HG03135 (cell line): ENCODE data around the gene IGF2BP3.
A peak's percentile ranks its signal among the peaks of the same experiment; 100 is the strongest.
"Not testable (repeated sequence)": the region's sequence is repeated elsewhere in the genome, so short reads cannot be mapped to it uniquely, and the experiment has no call there.

Experiments
- ATAC-seq: cut with Tn5 transposase; IDR thresholded peaks from one replicate; pipeline ENCODE4 v1.9.1; 2021; ENCODE audit warnings: mild to moderate bottlenecking, moderate library complexity; ENCODE audit not compliant: unreplicated experiment

Gene IGF2BP3

DNA sequence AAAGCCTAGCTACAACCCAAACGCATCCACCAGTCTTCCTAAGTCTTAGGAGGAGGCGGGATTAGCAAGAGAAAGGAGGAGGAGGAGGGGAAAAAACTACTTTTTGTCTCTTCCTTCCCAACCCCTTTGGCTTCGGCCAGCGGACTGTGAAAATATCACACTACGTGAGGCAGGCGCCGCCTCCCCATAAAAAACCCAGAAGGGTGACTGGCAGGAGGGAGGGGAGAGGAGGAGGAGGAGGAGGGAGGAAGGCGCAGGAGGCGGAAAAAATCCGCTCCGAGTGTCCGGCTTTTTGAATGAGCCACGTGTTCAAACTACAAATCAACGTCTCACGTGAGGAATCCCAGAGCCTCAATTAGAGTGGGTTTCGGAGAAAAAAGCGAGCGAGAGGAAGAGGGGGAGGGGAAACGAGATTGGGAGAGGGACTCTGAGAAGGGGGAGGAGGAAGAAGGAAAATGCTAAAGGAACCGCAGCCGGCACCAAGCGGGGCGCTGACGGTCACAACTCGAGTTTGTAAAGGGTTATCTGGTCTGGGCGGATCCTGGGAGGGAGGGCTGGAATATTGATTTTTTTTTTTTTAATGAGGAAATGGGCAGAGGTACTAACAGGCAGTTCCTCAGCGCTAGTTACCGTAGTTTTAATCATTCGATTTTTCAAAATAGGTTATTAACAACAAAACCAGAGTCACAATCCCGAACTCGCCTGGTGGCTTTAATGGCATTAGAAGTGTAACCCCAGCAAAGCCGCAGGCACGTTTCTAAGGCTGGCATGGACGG, at the start of gene IGF2BP3:
Gene IGF2BP3 (minus strand): TSS at position 162 of the 776 bp plus-strand sequence. CDS start 381 bp downstream, outside the sequence.
- ATAC-seq, result no peak

DNA sequence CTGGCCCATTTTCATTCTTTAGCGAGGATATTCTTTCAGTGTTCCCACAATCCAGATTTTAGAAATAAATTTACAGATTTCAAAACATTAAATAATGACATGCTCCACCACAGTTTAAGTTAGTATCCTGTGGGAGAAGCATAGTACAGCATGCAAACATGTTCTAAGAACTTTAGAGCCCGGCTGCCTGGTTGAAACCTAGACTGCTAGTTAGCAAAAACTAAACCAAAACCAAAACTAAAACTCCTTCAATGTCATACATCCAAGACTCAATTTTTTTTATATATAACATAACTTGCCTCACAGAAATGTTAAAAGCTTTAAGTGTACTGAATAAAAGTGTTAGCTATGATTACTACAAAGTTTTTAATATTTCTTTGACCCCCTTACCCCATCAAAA, 44.5 kb upstream of the IGF2BP3 start:
- ATAC-seq, result peak; percentile 70

DNA sequence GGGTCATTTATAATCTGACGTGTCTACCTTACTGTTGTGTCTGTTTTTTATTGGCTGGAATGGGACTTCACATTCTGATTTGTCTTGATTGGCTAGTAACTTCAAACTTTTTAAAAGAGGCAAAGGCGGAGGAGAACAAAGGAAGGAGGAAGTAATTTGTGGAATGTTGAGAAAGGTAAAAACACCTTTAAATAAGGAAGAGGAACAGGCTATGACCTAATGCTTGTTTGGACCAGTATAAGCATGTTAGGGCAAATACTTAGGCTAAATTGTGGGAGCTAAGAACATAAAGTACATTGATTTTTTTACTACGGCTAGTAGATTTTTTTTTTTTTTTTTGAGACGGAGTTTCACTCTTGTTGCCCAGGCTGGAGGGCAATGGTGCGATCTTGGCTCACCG, 43.5 kb upstream of the IGF2BP3 start:
- ATAC-seq, result not testable (repeated sequence)

DNA sequence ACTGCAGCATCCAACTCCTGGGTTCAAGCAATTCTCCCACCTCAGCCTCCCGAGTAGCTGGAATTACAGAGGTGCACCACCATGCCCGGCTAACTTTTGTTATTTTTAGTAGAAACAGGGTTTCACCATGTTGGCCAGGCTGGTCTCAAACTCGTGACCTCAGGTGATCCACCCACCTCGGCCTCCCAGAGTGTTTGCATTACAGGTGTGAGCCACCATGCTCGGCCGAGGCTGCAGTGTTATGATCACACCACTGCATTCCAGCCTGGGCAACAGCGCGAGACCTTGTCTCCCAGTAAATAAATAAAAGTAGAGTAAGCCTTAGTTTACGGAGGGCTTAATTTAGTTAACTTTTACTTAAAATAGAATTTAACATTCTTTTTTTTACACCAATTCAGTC, 23.7 kb upstream of the IGF2BP3 start:
- ATAC-seq, result no peak

DNA sequence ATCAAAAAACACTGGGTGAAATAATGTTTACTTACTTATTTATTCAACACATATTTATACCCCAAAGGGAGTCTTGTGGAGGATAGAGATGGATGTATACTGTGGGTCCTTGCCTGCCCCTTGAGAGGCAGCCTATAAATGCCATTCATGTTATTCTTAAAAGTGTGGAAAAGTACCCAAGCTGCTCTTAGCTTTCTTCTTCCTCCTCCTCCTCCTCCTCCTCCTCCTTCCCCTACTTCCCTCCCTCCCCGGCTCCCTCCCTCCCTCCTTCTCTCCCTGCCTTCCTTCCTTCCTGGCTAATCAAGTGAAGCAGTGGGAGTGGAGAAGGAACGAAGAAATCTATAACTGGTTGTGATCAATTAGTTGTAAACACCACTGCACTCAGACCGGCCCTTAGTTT, 21.2 kb upstream of the IGF2BP3 start:
- no peak for ATAC-seq

DNA sequence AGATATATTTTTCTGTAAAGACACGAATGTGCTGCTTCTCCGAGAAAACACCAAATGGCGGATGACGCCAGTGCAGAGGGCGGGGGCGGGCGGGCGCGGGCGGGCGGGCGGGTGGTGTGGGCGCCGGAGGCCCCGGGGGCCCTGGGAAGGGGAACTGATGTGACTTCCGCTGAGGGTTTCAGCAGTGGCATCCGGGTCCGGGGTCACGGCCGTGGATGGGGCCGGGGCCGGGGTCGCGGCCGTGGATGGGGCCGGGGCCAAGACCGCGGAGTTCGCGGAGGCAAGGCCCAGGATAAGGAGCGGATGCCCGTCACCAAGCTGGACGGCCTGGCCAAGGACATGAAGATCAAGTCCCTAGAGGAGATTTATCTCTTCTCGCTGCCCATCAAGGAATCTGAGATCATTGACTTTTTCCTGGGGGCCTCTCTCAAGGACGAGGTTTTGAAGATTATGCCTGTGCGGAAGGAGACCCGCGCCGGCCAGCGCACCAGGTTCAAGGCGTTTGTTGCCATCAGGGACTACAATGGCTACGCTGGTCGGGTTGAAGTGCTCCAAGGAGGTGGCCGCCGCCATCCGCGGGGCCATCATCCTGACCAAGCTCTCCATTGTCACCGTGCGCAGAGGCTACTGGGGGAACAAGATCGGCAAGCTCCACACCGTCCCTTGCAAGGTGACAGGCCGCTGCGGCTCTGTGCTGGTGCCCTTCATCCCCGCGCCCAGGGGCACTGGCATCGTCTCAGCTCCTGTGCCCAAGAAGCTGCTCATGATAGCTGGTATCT, 20.3 kb upstream of the IGF2BP3 start:
- ATAC-seq, result peak; percentile 73

DNA sequence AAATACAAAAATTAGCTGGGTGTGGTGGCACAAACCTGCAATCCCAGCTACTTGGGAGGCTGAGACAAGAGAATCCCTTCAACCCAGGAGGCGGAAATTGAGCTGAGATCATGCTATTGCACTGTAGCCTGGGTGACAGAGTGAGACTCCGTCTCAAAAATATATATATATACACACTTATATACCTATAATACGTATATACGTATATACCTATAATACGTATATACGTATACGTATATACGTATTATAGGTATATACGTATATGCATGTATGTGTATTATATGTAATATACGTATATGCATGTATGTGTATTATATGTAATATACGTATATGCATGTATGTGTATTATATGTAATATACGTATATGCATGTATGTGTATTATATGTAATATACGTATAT, 18.4 kb upstream of the IGF2BP3 start:
- ATAC-seq, result not testable (repeated sequence)

DNA sequence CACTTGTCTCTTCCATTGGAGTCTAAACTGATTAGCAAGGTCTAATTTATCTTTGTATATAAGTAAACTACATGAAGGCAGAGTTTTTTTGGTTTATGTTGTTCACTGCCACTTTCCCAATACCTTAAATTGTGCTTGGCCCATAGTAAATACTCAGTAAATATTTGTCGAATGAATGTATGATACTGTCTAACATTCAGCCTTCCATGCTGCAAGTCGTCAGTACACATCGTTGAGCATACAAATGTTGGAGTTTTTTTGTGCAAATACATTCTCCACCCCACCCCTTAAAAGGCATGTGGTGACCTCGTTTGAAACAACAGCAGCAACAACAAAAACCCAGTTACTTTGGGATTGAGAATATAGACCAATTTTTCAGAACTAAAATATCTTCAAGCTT, 17.4 kb upstream of the IGF2BP3 start:
- no peak for ATAC-seq

DNA sequence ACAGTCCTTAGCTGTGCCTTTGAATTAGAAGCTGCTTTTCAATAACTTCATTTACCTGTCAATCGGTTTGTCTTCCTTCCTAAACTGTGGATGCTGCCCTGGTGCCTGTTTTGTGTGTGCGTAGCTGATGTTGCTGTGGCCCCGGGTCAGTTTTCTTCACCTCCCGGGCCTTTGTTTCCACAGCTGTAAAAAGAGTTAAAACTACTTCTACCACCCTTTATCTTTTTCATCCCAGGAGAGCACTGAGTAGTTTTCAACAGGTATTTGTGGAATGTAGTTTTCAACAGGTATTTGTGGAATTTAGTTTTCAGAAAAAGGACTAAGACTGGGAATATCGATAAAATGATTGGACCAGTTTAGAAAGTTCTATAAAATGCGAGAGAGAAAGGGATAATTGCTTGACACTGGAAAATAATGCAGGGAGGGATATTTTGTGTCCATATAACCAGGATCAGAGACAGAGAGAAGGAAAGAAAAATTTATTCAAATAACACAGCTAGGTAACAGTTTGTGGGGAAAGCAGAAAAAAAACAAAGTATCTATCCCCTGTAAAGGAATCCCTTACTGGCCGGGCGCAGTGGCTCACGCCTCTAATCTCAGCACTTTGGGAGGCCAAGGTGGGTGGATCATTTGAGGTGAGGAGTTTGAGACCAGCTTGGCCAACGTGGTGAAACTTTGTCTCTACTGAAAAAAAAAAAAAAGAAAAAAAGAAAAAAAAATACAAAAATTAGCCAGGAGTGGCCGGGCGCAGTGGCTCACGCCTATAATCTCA, 15.9 kb upstream of the IGF2BP3 start:
- ATAC-seq, result no peak

DNA sequence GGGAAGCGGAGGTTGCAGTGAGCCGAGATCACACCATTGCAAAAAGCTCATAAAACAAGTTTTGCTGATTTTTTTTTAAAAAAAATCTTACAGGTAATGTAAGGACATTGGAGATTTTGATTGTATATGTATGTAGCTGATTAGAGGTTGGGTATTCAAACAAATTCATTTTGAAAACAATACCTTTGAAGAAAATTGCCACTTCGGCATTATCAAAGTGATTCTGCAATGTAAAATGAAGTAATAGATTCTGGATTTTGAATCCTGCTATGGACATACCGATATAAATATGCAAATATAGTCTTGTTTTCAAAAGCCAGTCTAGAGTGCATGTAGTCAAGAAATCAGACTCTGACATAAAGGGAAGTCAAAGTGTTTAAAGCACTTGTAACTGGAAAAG, 12.4 kb upstream of the IGF2BP3 start:
- ATAC-seq, result no peak

DNA sequence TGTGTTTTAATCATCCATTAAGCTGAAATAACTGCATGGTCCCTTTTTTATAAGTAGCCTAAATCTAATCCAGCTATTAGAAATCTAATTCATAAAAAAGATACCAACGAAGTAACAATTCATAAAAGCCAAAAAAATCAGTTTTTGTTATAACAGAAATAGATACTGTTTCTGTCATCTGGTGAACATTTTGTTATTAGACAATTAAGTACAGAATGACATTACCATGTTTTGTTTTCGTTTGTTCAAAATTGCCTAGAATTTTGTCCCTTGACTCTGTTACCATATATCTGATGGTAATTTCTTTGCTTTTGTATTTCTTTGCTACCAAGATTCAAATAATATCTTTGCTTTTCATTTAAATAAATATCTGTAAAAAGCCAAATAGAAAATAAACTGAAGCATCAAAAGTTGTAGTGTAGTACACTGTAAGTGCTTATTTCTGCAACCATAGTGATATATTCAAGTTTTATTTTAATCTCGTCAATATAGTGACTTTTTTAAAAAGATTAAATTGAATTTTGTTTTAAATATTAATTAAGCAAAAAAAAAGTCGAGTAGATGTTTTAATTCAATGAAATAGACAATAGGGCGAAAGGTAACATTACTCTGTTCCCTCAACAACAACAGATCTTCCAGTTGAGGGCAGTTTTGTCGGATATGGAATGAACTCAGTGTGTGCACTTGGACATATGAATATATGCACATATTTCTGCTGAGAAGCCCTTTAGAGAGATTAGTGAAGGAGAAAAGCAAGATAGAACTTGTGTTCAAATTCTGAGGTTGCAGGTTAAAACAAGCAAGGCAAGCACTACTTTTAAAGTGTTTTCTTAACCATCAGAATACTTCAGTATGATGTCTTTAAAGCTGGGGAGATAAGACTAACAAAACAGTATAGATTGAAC, 7.9 kb upstream of the IGF2BP3 start:
- ATAC-seq, result no peak

DNA sequence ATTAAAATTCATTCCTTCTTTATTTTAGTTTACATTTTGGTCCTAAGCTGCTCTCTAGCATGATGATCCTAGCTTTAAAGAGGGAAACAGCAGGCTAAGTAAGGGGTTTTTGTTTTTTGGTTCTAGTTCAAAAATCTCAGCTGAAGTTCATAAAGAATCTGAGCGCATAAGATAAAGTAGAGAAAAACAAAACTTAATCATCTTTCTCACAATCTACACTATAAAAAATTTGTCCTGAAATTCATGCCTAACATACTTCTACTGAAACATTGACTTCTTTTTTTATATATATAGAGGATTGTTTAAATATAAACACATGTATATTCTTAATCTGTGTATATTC, 6.8 kb upstream of the IGF2BP3 start:
- no peak for ATAC-seq

DNA sequence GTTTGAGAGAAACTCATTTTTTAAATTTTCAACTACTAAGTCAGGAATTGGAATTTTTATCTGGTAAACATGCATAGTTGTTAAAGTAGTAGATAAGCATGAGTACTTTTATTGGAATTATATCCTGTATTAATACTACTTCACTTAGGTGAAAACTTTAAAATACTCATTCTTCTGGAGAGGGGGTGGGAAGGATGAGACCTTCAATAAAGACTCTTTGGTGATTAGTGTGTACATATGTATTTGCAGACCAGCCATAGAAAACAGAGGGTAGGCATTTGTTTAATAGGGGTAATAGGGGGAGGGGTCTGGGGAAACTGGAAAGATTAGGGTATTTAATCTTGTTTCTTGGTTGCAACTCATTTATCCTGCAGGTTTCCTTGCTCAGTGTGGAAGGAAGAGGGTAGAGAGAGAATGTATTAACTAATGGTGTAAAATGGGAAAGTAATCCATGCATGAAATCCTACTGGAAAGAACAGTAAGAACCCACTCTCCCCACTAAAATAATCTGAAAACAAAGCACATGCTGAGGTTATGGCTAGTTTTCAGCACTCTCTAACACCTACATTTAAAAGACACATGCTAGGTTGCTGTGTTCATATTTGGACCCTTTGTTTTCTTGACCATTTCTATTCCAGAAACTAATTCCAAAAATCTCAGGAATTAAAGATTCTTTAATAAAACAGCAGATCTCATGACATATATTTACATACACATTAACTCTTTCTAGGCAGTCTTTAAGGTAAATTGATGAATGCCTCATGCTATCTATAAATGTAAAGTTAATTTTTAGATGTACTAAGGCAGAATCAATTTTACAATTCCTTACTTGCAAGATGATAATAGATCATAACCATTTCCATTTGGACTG, 6.2 kb upstream of the IGF2BP3 start:
- no peak for ATAC-seq

DNA sequence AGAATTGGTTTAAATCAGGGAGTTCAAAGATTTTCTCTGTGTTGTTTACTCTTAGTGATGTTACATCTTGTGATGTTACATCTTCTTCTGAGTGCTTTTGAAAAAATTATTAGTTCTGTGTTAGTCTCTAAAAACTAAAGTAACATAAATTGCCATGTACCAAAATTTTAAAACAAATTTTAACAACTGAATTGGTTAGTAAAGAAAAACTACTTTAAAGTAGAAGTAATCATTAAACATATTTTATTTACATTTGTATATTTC, 5.2 kb upstream of the IGF2BP3 start:
- ATAC-seq, result no peak

DNA sequence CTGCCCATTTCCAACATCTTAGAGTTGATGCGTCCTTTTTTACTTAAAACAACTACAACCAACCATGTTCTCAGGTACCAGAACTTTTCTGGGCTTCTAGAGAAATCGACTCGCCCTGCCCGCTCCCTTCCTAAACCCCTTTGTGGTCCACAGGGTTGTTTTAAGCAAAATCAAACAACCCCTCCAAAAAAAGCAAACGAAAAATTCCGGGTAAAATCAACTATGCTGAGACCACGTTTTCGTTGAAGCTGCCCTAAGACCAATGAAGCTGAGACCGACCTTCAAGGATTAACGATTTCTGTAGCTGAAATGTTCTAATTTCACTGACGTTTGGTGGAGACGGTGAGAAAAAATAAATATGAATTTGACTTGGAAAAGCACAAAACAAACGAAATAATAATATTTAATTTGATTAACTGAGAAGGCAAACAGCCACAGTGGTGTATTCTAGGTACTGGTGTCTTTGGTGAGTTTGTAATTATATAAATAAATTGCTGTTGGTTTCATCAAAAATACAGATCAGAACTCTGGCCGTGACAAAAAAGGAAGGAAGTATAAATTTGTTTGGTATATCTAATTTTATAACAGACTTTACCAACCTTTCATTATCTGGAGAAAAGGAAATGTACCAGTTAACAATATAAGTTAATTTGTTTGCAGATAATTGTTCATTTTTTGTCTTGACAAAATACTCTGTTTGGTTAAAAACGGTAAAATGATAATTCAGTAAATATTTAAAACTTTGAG, 4.7 kb upstream of the IGF2BP3 start:
- ATAC-seq, result no peak

DNA sequence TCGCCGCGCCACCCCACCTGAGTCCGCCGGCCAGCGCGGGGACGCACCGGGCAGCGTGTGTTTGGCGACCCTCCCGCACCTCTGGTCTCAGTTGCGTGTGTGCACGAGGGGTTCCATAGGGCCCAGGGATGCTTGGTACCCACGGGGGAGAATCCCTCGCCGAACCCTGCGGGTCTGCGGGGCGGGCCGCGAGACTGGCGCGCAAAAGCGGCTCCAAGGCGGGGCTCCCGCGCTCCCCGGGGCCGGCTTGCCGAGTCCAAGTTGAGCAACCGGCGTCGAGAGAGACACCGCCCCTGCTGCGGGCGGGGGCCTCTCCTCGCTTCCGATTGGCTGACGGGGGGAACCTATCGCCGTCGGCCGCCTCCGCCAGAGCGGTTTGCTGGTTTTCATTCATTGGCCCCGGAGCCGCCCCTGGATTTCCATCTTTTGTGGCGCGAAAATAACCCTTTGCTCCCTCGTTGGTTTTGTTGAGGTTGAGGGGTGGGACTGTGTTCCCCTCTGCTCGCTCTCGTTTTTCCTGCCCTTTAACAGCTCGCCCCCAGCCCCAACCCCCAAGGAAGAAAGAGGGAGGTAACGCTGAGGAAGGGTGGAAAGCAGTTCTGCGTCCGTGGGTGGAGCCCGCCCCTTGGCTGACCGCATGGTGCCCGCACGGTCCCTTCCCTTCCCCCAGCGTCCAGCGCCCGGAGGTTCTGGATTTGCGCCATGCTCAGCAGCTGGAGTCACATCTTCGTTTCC, 4.0 kb upstream of the IGF2BP3 start:
- peak; percentile 66 for ATAC-seq

DNA sequence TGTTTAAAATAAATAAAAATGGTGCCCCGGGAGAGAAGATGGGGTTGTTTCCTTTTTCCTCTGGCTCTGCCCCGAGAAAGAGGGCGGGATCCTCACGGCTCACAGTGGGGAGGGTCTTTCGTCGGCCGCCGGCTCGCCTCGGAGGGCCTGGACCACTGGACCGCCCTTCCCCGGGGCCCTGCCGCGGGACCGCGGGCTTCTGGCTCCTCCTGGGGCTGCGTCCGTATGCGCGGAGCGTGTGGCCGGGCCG, 3.5 kb upstream of the IGF2BP3 start:
- ATAC-seq, result no peak

DNA sequence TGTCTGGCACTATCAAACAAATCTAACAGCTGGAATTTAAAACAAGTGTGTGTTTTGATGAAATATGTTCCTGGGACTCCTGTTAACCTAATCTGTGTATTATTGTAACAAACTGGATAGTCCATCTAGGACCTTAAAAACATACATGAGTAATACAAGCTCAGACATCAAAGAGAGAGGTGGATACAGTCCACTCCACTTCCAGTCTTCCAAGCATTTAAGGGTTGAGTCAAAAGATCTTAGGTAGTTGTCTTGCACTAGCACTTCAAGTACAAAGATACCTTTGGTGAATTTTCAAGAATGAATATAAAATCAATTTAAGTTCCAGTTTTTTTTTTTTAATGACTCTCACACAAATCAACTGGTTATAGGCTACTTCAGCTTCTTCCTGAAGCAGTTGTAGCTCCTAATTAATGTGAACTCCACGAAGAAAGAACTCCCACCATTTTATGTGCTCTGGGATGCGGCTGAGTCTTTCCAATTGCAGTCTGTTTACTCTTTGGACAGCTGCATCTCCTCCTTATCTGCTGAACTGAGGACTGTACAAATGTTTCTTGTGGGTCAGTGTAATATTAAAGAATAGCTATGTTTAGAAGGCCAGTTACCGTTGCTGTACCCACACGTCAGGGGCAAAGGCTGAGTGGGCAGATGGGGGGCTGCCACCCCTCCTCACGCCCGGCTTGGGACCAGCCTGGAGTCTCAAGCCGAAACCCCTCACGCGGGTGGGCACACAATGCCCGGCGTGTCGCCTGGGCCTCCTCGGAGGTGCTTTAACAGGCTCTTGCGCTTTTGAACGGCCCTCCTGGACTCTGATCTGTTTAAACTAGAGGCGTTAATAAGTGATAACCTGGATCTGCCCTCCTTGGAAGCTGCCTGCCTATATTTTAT, 2.9 kb upstream of the IGF2BP3 start:
- ATAC-seq, result no peak
